WTC11 (cell line): ENCODE measurements around the gene IZUMO1. TPM values are rescaled to one million over a fixed set of nuclear protein-coding genes. Genes with fewer than 3 reads are reported as not detected.
A peak's percentile ranks its signal among the peaks of the same experiment; 100 is the strongest.

Source experiments
- ATF1 ChIP-seq: sonication (generic); formaldehyde crosslinking; IDR thresholded peaks from 2 replicates; pipeline ENCODE4 v1.8.1; 2023; ENCODE audit warnings: mild to moderate bottlenecking, moderate library complexity, missing genetic modification reagents
- CBFB ChIP-seq: sonication (generic); formaldehyde crosslinking; IDR thresholded peaks from 2 replicates; pipeline ENCODE4 v1.8.1; 2022; ENCODE audit warnings: mild to moderate bottlenecking, low read depth, missing genetic modification reagents
- CREB1 ChIP-seq: sonication (generic); formaldehyde crosslinking; IDR thresholded peaks from 2 replicates; pipeline ENCODE4 v1.8.0; 2023; ENCODE audit warnings: mild to moderate bottlenecking, missing genetic modification reagents
- CREM ChIP-seq: sonication (generic); formaldehyde crosslinking; IDR thresholded peaks from 2 replicates; pipeline ENCODE4 v1.8.1; 2022; ENCODE audit warnings: mild to moderate bottlenecking, missing genetic modification reagents, moderate library complexity
- ELF4 ChIP-seq: sonication (generic); formaldehyde crosslinking; IDR thresholded peaks from 2 replicates; pipeline ENCODE4 v1.8.1; 2022; ENCODE audit warnings: low read depth, mild to moderate bottlenecking, moderate library complexity, missing genetic modification reagents
- ESRRA ChIP-seq: sonication (generic); formaldehyde crosslinking; IDR thresholded peaks from 2 replicates; pipeline ENCODE4 v1.8.1; 2022; ENCODE audit warnings: mild to moderate bottlenecking, missing genetic modification reagents, borderline replicate concordance
- FOXJ3 ChIP-seq: sonication (generic); formaldehyde crosslinking; IDR thresholded peaks from 2 replicates; pipeline ENCODE4 v1.9.0; 2021; ENCODE audit warnings: missing genetic modification reagents, mild to moderate bottlenecking, borderline replicate concordance
- NFYB ChIP-seq: sonication (generic); formaldehyde crosslinking; conservative IDR thresholded peaks from 2 replicates; pipeline ENCODE4 v1.8.0; 2022; ENCODE audit warnings: low read depth, missing genetic modification reagents
- NR1H2 ChIP-seq: sonication (generic); formaldehyde crosslinking; IDR thresholded peaks from 2 replicates; pipeline ENCODE4 v1.9.0; 2021; ENCODE audit warnings: mild to moderate bottlenecking, moderate library complexity, missing genetic modification reagents
- PRRX2 ChIP-seq: fragments of 250-450 bp; sonication (Bioruptor Pico); IDR thresholded peaks from 2 replicates; pipeline ENCODE4 v1.8.0; 2021; ENCODE audit warnings: mild to moderate bottlenecking
- RELA ChIP-seq: sonication (generic); formaldehyde crosslinking; IDR thresholded peaks from 2 replicates; pipeline ENCODE4 v1.8.1; 2022; ENCODE audit warnings: missing genetic modification reagents, mild to moderate bottlenecking, borderline replicate concordance
- RORB ChIP-seq: fragments of 250-450 bp; sonication (Bioruptor Pico); IDR thresholded peaks from 2 replicates; pipeline ENCODE4 v1.9.0; 2021; ENCODE audit warnings: mild to moderate bottlenecking
- SMAD3 ChIP-seq: sonication (generic); formaldehyde crosslinking; IDR thresholded peaks from 2 replicates; pipeline ENCODE4 v1.8.0; 2022; ENCODE audit warnings: missing genetic modification reagents, mild to moderate bottlenecking, borderline replicate concordance
- TEAD4 ChIP-seq: sonication (generic); formaldehyde crosslinking; IDR thresholded peaks from 2 replicates; pipeline ENCODE4 v1.8.0; 2022; ENCODE audit warnings: mild to moderate bottlenecking, missing genetic modification reagents
- ZNF219 ChIP-seq: sonication (generic); formaldehyde crosslinking; IDR thresholded peaks from 2 replicates; pipeline ENCODE4 v1.8.0; 2023; ENCODE audit warnings: missing genetic modification reagents, mild to moderate bottlenecking, borderline replicate concordance
- ZNF263 ChIP-seq: sonication (generic); formaldehyde crosslinking; IDR thresholded peaks from 2 replicates; pipeline ENCODE4 v1.8.1; 2022; ENCODE audit warnings: low read depth, mild to moderate bottlenecking, moderate library complexity, missing genetic modification reagents
- total RNA-seq: library from RNA; stranded (reverse); gene quantifications from 3 replicates; pipeline ENCODE4 v1.2.3, GENCODE V29; 2021
- TF ChIP-seq, protein P1 (sequence below): fragments of 250-450 bp; sonication (Bioruptor Pico); IDR thresholded peaks from 2 replicates; pipeline ENCODE4 v1.8.0; 2021; ENCODE audit warnings: mild to moderate bottlenecking
- TF ChIP-seq, protein P2 (sequence below): sonication (generic); formaldehyde crosslinking; IDR thresholded peaks from 2 replicates; pipeline ENCODE4 v1.8.1; 2023; ENCODE audit warnings: mild to moderate bottlenecking, missing genetic modification reagents, borderline replicate concordance
- TF ChIP-seq, protein P3 (sequence below): fragments of 250-450 bp; sonication (Bioruptor Pico); IDR thresholded peaks from 2 replicates; pipeline ENCODE4 v1.9.0; 2021; ENCODE audit warnings: mild to moderate bottlenecking
- TF ChIP-seq, protein P4 (sequence below): fragments of 250-450 bp; sonication (Bioruptor Pico); IDR thresholded peaks from 2 replicates; pipeline ENCODE4 v1.9.0; 2021; ENCODE audit warnings: mild to moderate bottlenecking, borderline replicate concordance
- TF ChIP-seq, protein P5 (sequence below): sonication (generic); formaldehyde crosslinking; IDR thresholded peaks from 2 replicates; pipeline ENCODE4 v1.8.1; 2022; ENCODE audit warnings: low read depth, missing genetic modification reagents, borderline replicate concordance

The IZUMO1 gene
- total RNA-seq, 1 experiment from 2014 or later, result 2.2 TPM

DNA sequence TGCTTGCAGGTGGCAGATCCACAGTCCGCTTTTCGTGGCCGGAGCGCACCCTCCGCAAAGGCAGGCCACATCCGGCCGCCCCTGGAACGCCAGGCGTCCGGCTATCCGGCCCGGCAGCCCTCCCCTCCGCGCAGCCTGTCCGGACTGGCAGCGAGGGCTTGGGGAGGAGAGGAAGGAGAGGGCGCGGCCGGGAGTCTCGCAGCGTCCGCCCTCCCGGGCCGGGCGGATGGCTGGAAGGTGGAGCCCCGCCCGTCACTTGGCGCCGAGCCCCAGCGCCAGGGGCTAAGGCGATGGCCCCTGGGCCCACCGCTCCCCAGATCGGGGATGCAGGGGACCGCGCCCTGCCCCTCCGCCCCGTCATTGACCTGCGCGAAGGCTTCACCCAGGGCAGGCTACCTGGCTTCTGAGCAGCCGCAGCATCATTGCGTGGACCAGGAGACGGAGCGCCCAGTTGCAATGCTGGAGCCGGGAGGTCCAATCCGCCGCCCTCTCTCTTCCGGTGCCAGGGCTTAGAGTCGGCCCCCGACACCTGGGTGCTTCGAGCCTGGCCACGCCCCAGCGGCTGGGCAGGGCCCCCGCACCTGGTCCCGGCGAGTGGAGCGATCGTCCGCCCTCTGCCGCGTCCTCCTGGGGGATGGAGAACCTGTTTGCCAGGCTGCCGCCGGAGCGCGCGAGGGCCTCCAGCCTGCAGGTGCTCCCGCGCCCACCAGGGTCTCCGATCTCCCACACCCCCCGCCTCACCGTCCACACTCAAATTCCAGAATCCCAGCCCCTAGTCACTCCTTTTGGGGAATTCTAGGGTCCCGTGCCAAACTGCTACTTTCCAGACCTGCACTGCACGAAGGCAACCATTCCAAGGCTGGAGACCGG, 6.0 kb upstream of the IZUMO1 start, which contains the start of gene FUT1 (continued):
- TF ChIP-seq ESRRA (CRISPR knock-in tag), result no peak
- TF ChIP-seq NR1H2, result no peak
- no peak for TF ChIP-seq FOXJ3 (CRISPR knock-in tag)
- peak; percentile 71; the same call in 1 of the 2 replicates for TF ChIP-seq ZNF263 (CRISPR knock-in tag)
- TF ChIP-seq ATF1, result no peak; the same call in 1 of the 2 replicates
- TF ChIP-seq, protein P1, sequence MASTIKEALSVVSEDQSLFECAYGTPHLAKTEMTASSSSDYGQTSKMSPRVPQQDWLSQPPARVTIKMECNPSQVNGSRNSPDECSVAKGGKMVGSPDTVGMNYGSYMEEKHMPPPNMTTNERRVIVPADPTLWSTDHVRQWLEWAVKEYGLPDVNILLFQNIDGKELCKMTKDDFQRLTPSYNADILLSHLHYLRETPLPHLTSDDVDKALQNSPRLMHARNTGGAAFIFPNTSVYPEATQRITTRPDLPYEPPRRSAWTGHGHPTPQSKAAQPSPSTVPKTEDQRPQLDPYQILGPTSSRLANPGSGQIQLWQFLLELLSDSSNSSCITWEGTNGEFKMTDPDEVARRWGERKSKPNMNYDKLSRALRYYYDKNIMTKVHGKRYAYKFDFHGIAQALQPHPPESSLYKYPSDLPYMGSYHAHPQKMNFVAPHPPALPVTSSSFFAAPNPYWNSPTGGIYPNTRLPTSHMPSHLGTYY, result no peak
- no peak for TF ChIP-seq PRRX2 (CRISPR knock-in tag)
- peak; percentile 78; the same call in 1 of the 2 replicates for TF ChIP-seq CREM (CRISPR knock-in tag)
- TF ChIP-seq RELA, result no peak
- TF ChIP-seq ELF4 (CRISPR knock-in tag), result no peak
- peak; percentile 40 for TF ChIP-seq CREB1 (CRISPR knock-in tag)
- TF ChIP-seq, protein P2, sequence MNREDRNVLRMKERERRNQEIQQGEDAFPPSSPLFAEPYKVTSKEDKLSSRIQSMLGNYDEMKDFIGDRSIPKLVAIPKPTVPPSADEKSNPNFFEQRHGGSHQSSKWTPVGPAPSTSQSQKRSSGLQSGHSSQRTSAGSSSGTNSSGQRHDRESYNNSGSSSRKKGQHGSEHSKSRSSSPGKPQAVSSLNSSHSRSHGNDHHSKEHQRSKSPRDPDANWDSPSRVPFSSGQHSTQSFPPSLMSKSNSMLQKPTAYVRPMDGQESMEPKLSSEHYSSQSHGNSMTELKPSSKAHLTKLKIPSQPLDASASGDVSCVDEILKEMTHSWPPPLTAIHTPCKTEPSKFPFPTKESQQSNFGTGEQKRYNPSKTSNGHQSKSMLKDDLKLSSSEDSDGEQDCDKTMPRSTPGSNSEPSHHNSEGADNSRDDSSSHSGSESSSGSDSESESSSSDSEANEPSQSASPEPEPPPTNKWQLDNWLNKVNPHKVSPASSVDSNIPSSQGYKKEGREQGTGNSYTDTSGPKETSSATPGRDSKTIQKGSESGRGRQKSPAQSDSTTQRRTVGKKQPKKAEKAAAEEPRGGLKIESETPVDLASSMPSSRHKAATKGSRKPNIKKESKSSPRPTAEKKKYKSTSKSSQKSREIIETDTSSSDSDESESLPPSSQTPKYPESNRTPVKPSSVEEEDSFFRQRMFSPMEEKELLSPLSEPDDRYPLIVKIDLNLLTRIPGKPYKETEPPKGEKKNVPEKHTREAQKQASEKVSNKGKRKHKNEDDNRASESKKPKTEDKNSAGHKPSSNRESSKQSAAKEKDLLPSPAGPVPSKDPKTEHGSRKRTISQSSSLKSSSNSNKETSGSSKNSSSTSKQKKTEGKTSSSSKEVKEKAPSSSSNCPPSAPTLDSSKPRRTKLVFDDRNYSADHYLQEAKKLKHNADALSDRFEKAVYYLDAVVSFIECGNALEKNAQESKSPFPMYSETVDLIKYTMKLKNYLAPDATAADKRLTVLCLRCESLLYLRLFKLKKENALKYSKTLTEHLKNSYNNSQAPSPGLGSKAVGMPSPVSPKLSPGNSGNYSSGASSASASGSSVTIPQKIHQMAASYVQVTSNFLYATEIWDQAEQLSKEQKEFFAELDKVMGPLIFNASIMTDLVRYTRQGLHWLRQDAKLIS (CRISPR knock-in tag), result no peak; the same call in 1 of the 2 replicates
- TF ChIP-seq, protein P3, sequence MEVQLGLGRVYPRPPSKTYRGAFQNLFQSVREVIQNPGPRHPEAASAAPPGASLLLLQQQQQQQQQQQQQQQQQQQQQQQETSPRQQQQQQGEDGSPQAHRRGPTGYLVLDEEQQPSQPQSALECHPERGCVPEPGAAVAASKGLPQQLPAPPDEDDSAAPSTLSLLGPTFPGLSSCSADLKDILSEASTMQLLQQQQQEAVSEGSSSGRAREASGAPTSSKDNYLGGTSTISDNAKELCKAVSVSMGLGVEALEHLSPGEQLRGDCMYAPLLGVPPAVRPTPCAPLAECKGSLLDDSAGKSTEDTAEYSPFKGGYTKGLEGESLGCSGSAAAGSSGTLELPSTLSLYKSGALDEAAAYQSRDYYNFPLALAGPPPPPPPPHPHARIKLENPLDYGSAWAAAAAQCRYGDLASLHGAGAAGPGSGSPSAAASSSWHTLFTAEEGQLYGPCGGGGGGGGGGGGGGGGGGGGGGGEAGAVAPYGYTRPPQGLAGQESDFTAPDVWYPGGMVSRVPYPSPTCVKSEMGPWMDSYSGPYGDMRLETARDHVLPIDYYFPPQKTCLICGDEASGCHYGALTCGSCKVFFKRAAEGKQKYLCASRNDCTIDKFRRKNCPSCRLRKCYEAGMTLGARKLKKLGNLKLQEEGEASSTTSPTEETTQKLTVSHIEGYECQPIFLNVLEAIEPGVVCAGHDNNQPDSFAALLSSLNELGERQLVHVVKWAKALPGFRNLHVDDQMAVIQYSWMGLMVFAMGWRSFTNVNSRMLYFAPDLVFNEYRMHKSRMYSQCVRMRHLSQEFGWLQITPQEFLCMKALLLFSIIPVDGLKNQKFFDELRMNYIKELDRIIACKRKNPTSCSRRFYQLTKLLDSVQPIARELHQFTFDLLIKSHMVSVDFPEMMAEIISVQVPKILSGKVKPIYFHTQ (CRISPR knock-in tag), result no peak
- TF ChIP-seq ZNF219, result peak; percentile 5; the same call in 1 of the 2 replicates
- no peak for TF ChIP-seq SMAD3
- no peak for TF ChIP-seq NFYB (CRISPR knock-in tag)
- TF ChIP-seq RORB (CRISPR knock-in tag), result no peak
- no peak; the same call in 1 of the 2 replicates for TF ChIP-seq TEAD4 (CRISPR knock-in tag)
- TF ChIP-seq, protein P4, sequence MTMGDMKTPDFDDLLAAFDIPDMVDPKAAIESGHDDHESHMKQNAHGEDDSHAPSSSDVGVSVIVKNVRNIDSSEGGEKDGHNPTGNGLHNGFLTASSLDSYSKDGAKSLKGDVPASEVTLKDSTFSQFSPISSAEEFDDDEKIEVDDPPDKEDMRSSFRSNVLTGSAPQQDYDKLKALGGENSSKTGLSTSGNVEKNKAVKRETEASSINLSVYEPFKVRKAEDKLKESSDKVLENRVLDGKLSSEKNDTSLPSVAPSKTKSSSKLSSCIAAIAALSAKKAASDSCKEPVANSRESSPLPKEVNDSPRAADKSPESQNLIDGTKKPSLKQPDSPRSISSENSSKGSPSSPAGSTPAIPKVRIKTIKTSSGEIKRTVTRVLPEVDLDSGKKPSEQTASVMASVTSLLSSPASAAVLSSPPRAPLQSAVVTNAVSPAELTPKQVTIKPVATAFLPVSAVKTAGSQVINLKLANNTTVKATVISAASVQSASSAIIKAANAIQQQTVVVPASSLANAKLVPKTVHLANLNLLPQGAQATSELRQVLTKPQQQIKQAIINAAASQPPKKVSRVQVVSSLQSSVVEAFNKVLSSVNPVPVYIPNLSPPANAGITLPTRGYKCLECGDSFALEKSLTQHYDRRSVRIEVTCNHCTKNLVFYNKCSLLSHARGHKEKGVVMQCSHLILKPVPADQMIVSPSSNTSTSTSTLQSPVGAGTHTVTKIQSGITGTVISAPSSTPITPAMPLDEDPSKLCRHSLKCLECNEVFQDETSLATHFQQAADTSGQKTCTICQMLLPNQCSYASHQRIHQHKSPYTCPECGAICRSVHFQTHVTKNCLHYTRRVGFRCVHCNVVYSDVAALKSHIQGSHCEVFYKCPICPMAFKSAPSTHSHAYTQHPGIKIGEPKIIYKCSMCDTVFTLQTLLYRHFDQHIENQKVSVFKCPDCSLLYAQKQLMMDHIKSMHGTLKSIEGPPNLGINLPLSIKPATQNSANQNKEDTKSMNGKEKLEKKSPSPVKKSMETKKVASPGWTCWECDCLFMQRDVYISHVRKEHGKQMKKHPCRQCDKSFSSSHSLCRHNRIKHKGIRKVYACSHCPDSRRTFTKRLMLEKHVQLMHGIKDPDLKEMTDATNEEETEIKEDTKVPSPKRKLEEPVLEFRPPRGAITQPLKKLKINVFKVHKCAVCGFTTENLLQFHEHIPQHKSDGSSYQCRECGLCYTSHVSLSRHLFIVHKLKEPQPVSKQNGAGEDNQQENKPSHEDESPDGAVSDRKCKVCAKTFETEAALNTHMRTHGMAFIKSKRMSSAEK, result no peak
- TF ChIP-seq, protein P5, sequence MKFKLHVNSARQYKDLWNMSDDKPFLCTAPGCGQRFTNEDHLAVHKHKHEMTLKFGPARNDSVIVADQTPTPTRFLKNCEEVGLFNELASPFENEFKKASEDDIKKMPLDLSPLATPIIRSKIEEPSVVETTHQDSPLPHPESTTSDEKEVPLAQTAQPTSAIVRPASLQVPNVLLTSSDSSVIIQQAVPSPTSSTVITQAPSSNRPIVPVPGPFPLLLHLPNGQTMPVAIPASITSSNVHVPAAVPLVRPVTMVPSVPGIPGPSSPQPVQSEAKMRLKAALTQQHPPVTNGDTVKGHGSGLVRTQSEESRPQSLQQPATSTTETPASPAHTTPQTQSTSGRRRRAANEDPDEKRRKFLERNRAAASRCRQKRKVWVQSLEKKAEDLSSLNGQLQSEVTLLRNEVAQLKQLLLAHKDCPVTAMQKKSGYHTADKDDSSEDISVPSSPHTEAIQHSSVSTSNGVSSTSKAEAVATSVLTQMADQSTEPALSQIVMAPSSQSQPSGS (CRISPR knock-in tag), result no peak
- TF ChIP-seq CBFB (CRISPR knock-in tag), result peak; percentile 96
